SK-N-SH (cell line): Measurements from ENCODE around the gene RAB24. TPM values are rescaled to one million over a fixed set of nuclear protein-coding genes. Genes with fewer than 3 reads are reported as not detected.

Source experiments
- CTCF ChIA-PET: fragments of 300-600, 350-600 bp; formaldehyde crosslinking; extraction: SDS; loops from one replicate; lab custom pipeline; 2021; lab: Yijun Ruan, JAX
- POLR2A ChIA-PET: fragments of 350-600 bp; sonication (Branson Sonifier 250); formaldehyde crosslinking; extraction: SDS; loops from one replicate; lab custom pipeline; 2020; ENCODE audit warnings: antibody characterized with exemption, inconsistent platforms; lab: Yijun Ruan, JAX
- DNase-seq: peaks from one replicate; pipeline ENCODE4 v3.0.0; 2012
- H2AFZ ChIP-seq: fragments of 200-600 bp; sonication (generic); 2 replicates; pipeline ENCODE4 v1.8.1; 2016; ENCODE audit warnings: antibody characterized with exemption, mild to moderate bottlenecking, low read depth
- H3F3A ChIP-seq: fragments of 200-600 bp; sonication (generic); replicated peaks from 2 replicates; pipeline ENCODE3; 2016; ENCODE audit warnings: antibody characterized with exemption, mild to moderate bottlenecking; ENCODE audit not compliant: insufficient read depth
- H3K27ac ChIP-seq, 2 experiments: fragments of 200-500 bp in 1 of 2; fragments of 200-600 bp in 1 of 2; sonication (Bioruptor generic) in 1 of 2; sonication (generic), shearing (Covaris generic) in 1 of 2; 2 replicates each; pipeline versions ENCODE4 v1.5.1 to v1.6.1; 2014 to 2016; ENCODE audit warnings: low read depth in 2 of 2, inconsistent platforms in 1 of 2, low read length in 1 of 2, mild to moderate bottlenecking in 1 of 2, mixed read lengths in 1 of 2
- H3K27me3 ChIP-seq: fragments of 200-600 bp; sonication (generic), shearing (Covaris generic); 2 replicates; pipeline ENCODE4 v1.6.1; 2016; ENCODE audit warnings: mixed run types; ENCODE audit not compliant: insufficient read depth
- H3K36me3 ChIP-seq, 2 experiments: fragments of 200-500 bp in 1 of 2; fragments of 200-600 bp in 1 of 2; sonication (Bioruptor generic) in 1 of 2; sonication (generic) in 1 of 2; replicated peaks in 1 of 2; 2 replicates each; pipeline versions ENCODE3 to v1.5.1; 2014 to 2016; ENCODE audit warnings: low read length in 1 of 2, mild to moderate bottlenecking in 1 of 2; ENCODE audit not compliant: insufficient read depth in 2 of 2, control insufficient read depth in 1 of 2
- H3K4me1 ChIP-seq, 2 experiments: fragments of 200-500 bp in 1 of 2; fragments of 200-600 bp in 1 of 2; sonication (Bioruptor generic) in 1 of 2; sonication (generic), shearing (Covaris generic) in 1 of 2; 2 replicates each; pipeline versions ENCODE4 v1.5.1 to v1.6.1; 2014 to 2016; ENCODE audit warnings: low read depth in 1 of 2, low read length in 1 of 2, mixed run types in 1 of 2; ENCODE audit not compliant: insufficient read depth in 2 of 2, control insufficient read depth in 1 of 2
- H3K4me2 ChIP-seq: fragments of 200-600 bp; sonication (generic), shearing (Covaris generic); 2 replicates; pipeline ENCODE4 v1.6.1; 2017; ENCODE audit warnings: mixed run types
- H3K4me3 ChIP-seq, 2 experiments: fragments of 200-500 bp in 1 of 2; fragments of 200-600 bp in 1 of 2; sonication (Bioruptor generic) in 1 of 2; sonication (generic), shearing (Covaris generic) in 1 of 2; 2 replicates each; pipeline versions ENCODE4 v1.5.1 to v1.8.1; 2014 to 2016; ENCODE audit warnings: low read depth in 2 of 2, inconsistent platforms in 1 of 2, low read length in 1 of 2, mild to moderate bottlenecking in 1 of 2, mixed read lengths in 1 of 2, moderate library complexity in 1 of 2
- H3K79me2 ChIP-seq: fragments of 200-600 bp; sonication (generic); 2 replicates; pipeline ENCODE4 v1.8.1; 2017; ENCODE audit warnings: mild to moderate bottlenecking; ENCODE audit not compliant: insufficient read depth
- H3K9ac ChIP-seq: fragments of 200-600 bp; sonication (generic); 2 replicates; pipeline ENCODE4 v1.6.1; 2017; ENCODE audit warnings: mixed run types
- H3K9me2 ChIP-seq: fragments of 200-600 bp; sonication (generic); 2 replicates; pipeline ENCODE4 v1.6.1; 2017; ENCODE audit warnings: mixed run types
- H3K9me3 ChIP-seq: fragments of 200-600 bp; sonication (generic); 2 replicates; pipeline ENCODE4 v1.6.1; 2017; ENCODE audit warnings: mixed run types, mild to moderate bottlenecking, moderate library complexity
- H4K20me1 ChIP-seq: fragments of 200-600 bp; sonication (generic); 2 replicates; pipeline ENCODE4 v1.6.1; 2017; ENCODE audit warnings: mild to moderate bottlenecking, mixed run types; ENCODE audit not compliant: insufficient read depth
- CHD2 ChIP-seq: fragments of 150-350 bp; IDR thresholded peaks from 2 replicates; pipeline ENCODE4 v1.6.1; 2018; ENCODE audit warnings: low read length; ENCODE audit not compliant: partially characterized antibody
- EP300 ChIP-seq, 2 experiments: IDR thresholded peaks; 2 replicates each; pipeline versions ENCODE4 v1.4.0 to v1.6.1; 2012; ENCODE audit warnings: borderline replicate concordance in 1 of 2, low read depth in 1 of 2, low read length in 1 of 2
- EZH2phosphoT487 ChIP-seq: fragments of 200-600 bp; sonication (generic); IDR thresholded peaks from 2 replicates; pipeline ENCODE4 v1.6.1; 2017; ENCODE audit warnings: low read depth, mixed run types, mild to moderate bottlenecking, antibody characterized with exemption, moderate library complexity, borderline replicate concordance
- FOXJ3 ChIP-seq: sonication (generic); formaldehyde crosslinking; IDR thresholded peaks from 2 replicates; pipeline ENCODE4 v1.5.1; 2020; ENCODE audit warnings: mild to moderate bottlenecking, missing genetic modification reagents
- GATA2 ChIP-seq: sonication (generic); formaldehyde crosslinking; IDR thresholded peaks from 2 replicates; pipeline ENCODE4 v1.5.0; 2020; ENCODE audit warnings: mild to moderate bottlenecking, missing genetic modification reagents
- MEF2A ChIP-seq: IDR thresholded peaks from 2 replicates; pipeline ENCODE4 v1.4.0; 2012; ENCODE audit warnings: low read depth, borderline replicate concordance
- NFIC ChIP-seq: IDR thresholded peaks from 2 replicates; pipeline ENCODE4 v1.4.0; 2012; ENCODE audit warnings: borderline replicate concordance
- NRF1 ChIP-seq: IDR thresholded peaks from 2 replicates; pipeline ENCODE4 v1.6.1; 2012; ENCODE audit warnings: low read depth, mild to moderate bottlenecking, low read length
- RCOR1 ChIP-seq: fragments of 150-350 bp; IDR thresholded peaks from 2 replicates; pipeline ENCODE4 v1.6.1; 2017; ENCODE audit warnings: antibody characterized with exemption, low read length
- RFX5 ChIP-seq: IDR thresholded peaks from 2 replicates; pipeline ENCODE4 v1.6.1; 2012; ENCODE audit warnings: mild to moderate bottlenecking, improper control_type of control experiment, low read length
- SIN3A ChIP-seq: IDR thresholded peaks from 2 replicates; pipeline ENCODE4 v1.6.1; 2012; ENCODE audit warnings: low read depth, mild to moderate bottlenecking, low read length, moderate library complexity, borderline replicate concordance
- TCF12 ChIP-seq: IDR thresholded peaks from 2 replicates; pipeline ENCODE4 v1.4.0; 2012
- TEAD4 ChIP-seq: IDR thresholded peaks from 2 replicates; pipeline ENCODE4 v1.4.0; 2012; ENCODE audit warnings: mild to moderate bottlenecking, borderline replicate concordance; ENCODE audit not compliant: insufficient read depth
- WGBS: methylation state at CpG from one replicate; pipeline ENCODE4 v1.1.6; 2017; ENCODE audit warnings: low lambda C conversion rate; 5-methylcytosine and 5-hydroxymethylcytosine counted together
- polyA plus RNA-seq, 3 experiments: library from polyadenylated mRNA; depleted of rRNA; stranded (reverse); fragments of >200 nt; gene quantifications; 2 replicates each; pipeline ENCODE4 v1.2.3, GENCODE V29; 2012
- TF ChIP-seq, protein P1 (sequence below): IDR thresholded peaks from 2 replicates; pipeline ENCODE4; 2012
- TF ChIP-seq, protein P2 (sequence below): fragments of 150-350 bp; IDR thresholded peaks from 2 replicates; pipeline ENCODE4 v1.6.1; 2016; ENCODE audit warnings: mild to moderate bottlenecking, low read depth, low read length
- TF ChIP-seq, protein P3 (sequence below): IDR thresholded peaks from 2 replicates; pipeline ENCODE4 v1.4.0; 2012; ENCODE audit warnings: low read depth, borderline replicate concordance
- TF ChIP-seq, protein P4 (sequence below): IDR thresholded peaks from 2 replicates; pipeline ENCODE4 v1.4.0; 2012; ENCODE audit warnings: low read depth

RAB24 gene
- polyA plus RNA-seq, 1 of the 3 experiments (the other 2 are of a cell fraction) = 101 TPM

DNA sequence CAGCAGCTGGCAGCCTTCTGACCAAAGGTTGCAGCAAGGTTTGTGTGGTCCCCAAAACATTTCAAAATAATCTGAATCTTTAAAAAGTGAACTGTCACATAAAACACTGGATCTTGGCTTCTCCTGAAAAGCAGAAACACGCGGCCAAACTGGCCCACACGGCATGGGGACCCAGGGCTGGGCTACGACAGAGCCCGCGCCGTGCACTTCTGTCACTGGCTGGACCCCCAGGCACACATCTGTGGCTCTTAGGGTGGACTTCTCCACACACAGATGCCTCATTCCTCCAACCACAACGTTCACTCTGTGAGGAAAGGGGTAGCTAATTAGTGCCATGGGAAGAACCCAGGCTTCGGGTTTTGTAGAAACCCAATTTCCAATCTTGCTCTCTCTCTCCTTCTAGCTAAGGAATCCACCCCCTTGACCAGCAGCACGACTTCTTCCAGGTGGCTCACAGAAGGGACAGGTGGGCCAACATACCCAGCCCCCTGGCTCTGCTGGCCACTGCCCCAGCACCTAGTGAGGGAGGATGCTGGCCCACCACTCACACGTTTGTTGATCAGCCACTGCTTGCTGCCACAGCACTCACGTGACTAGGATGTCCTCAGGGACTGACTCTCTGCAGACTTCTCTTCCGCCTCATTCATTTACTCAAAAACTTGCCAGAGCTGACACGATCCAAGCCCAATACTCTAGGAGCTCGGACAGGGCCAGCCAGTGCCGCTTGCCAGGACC is 30.1 kb upstream of the RAB24 start (continued):
- TF ChIP-seq, protein P1, sequence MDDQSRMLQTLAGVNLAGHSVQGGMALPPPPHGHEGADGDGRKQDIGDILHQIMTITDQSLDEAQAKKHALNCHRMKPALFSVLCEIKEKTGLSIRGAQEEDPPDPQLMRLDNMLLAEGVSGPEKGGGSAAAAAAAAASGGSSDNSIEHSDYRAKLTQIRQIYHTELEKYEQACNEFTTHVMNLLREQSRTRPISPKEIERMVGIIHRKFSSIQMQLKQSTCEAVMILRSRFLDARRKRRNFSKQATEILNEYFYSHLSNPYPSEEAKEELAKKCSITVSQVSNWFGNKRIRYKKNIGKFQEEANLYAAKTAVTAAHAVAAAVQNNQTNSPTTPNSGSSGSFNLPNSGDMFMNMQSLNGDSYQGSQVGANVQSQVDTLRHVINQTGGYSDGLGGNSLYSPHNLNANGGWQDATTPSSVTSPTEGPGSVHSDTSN = no peak
- TF ChIP-seq CHD2 (no peak), SIN3A (no peak)

DNA sequence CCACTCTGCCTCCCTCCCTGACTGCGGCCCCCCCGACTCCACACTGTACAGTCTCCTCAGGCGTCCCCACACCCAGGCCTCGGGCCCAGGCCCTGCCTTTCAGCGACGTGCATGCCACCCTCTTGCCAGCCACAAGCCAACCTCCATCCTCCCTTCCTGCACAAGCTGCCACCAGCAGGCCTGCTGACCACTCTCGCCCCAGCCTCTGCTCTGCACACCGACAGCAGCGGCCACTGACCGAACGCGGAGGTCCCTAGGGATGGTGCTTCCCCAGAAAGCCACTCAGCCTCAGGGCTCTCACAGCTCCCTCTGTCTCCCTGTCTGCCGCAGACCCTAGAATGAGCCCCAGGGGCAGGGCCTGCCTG is 29.4 kb upstream of the RAB24 start:
- no peaks in the 10 kb centered on the region for H3K27me3 ChIP-seq
- no peak overlapping the region for H2AFZ ChIP-seq
- H3K4me3 ChIP-seq = no peak overlapping the region
- no peak overlapping the region for H3K9ac ChIP-seq
- ChIA-PET CTCF (interaction anchor here (1.0 to 4.4 kb wide), 3 partner anchors 12 to 23 kb away, joined by 4 to 23 read pairs (median 5); no protein-coding TSS in a partner anchor), POLR2A (no interaction called here)
- no peak overlapping the region for H3K4me2 ChIP-seq
- no peaks in the 10 kb centered on the region; the same call in none of the 2 replicates for H3K79me2 ChIP-seq
- H4K20me1 ChIP-seq = no peaks in the 10 kb centered on the region
- no peak for DNase-seq
- H3K36me3 ChIP-seq = peaks cover 3 to 82% of the 10 kb centered on the region in 2 experiments
- TF ChIP-seq RFX5 = no peak
- TF ChIP-seq, protein P2, sequence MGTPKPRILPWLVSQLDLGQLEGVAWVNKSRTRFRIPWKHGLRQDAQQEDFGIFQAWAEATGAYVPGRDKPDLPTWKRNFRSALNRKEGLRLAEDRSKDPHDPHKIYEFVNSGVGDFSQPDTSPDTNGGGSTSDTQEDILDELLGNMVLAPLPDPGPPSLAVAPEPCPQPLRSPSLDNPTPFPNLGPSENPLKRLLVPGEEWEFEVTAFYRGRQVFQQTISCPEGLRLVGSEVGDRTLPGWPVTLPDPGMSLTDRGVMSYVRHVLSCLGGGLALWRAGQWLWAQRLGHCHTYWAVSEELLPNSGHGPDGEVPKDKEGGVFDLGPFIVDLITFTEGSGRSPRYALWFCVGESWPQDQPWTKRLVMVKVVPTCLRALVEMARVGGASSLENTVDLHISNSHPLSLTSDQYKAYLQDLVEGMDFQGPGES = no peak
- no peak for TF ChIP-seq TEAD4
- TF ChIP-seq CHD2 = no peak
- TF ChIP-seq NRF1 = no peak
- no peak for TF ChIP-seq MEF2A
- WGBS = 94% methylated on average over 12 of the region's 13 CpGs
- no peaks in the 10 kb centered on the region for H3K4me1 ChIP-seq
- no peaks in the 10 kb centered on the region for H3K9me3 ChIP-seq
- H3F3A ChIP-seq = no peaks in the 10 kb centered on the region
- H3K27ac ChIP-seq = no peak overlapping the region
- no peaks in the 10 kb centered on the region for H3K9me2 ChIP-seq

DNA sequence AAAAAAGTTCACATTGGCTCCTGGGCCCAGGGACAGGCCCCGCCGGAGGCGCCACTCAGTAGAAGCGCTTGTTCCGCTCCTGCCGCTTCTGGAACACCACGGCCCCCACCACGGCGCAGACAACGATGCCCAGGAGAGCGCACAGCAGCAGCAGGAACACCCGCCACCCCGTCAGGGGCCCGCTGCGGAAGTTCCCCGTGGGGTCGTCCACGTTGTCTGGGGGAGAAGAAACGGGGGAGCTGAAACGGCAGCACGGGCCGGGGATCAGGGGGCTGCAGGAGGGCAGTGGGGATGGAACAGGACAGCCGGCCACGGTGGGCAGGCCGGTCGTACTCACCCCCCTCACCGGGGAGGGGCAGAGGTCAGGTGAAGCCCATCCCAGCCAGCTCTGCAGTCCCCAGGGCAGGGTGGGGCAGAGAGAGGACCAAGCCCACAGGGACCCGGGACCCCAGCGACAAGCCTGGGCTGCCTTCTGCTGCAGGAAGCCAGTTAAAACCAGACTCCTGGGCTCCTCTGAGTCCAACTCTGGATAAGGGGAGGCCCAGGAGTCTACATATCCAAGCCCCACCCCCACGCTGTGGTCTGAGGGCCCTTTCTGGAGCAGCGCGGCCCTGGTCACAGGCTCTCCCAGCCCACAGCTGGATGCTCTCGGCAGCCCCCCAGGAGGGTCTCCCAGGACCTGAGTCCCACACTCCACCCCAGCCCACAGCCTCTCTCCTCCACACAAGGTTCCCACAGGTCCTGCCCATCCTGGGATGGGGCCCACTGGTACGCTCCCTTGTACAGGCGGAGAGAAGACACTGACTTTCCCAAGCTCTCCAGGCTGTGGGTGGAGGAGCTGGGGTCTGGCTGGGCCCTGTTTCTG is 28.7 kb upstream of the RAB24 start:
- H3K9ac ChIP-seq = no peak overlapping the region
- POLR2A ChIA-PET = no interaction called here
- H4K20me1 ChIP-seq = no peaks in the 10 kb centered on the region
- no peak overlapping the region for H2AFZ ChIP-seq
- no peak for DNase-seq
- H3K4me2 ChIP-seq = no peak overlapping the region
- H3K79me2 ChIP-seq = no peaks in the 10 kb centered on the region; the same call in none of the 2 replicates
- H3K27me3 ChIP-seq = no peaks in the 10 kb centered on the region
- no peaks in the 10 kb centered on the region for H3K9me3 ChIP-seq
- WGBS = 97% methylated on average over 24 of the region's 35 CpGs
- H3F3A ChIP-seq = no peaks in the 10 kb centered on the region
- CTCF ChIA-PET = interaction anchor here (1.0 to 5.8 kb wide), 3 partner anchors 11 to 14 kb away, joined by 4 to 31 read pairs (median 23); no protein-coding TSS in a partner anchor
- H3K9me2 ChIP-seq = no peaks in the 10 kb centered on the region
- no peak overlapping the region for H3K4me3 ChIP-seq
- peaks cover 3 to 79% of the 10 kb centered on the region in 2 experiments for H3K36me3 ChIP-seq
- H3K27ac ChIP-seq = no peak overlapping the region
- no peaks in the 10 kb centered on the region for H3K4me1 ChIP-seq
- TF ChIP-seq RFX5 (no peak), FOXJ3 (CRISPR knock-in tag) (no peak), RCOR1 (no peak), TCF12 (no peak), NFIC (no peak), GATA2 (CRISPR knock-in tag) (no peak), NRF1 (no peak), EZH2phosphoT487 (no peak), MEF2A (no peak), EP300 (IDR thresholded peaks at IDR 0.05; ENCODE audit: borderline replicate concordance in 1 of 2, low read depth in 1 of 2, low read length in 1 of 2) (no peak)
- TF ChIP-seq, protein P3, sequence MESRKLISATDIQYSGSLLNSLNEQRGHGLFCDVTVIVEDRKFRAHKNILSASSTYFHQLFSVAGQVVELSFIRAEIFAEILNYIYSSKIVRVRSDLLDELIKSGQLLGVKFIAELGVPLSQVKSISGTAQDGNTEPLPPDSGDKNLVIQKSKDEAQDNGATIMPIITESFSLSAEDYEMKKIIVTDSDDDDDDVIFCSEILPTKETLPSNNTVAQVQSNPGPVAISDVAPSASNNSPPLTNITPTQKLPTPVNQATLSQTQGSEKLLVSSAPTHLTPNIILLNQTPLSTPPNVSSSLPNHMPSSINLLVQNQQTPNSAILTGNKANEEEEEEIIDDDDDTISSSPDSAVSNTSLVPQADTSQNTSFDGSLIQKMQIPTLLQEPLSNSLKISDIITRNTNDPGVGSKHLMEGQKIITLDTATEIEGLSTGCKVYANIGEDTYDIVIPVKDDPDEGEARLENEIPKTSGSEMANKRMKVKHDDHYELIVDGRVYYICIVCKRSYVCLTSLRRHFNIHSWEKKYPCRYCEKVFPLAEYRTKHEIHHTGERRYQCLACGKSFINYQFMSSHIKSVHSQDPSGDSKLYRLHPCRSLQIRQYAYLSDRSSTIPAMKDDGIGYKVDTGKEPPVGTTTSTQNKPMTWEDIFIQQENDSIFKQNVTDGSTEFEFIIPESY = no peak
- TF ChIP-seq, protein P4, sequence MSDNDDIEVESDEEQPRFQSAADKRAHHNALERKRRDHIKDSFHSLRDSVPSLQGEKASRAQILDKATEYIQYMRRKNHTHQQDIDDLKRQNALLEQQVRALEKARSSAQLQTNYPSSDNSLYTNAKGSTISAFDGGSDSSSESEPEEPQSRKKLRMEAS = no peak
- TF ChIP-seq, protein P1 = no peak
